Peyer's patch (tissue), 4 donors: Measurements from ENCODE around the gene ZNF518B. TPM values are rescaled to one million over a fixed set of nuclear protein-coding genes. Genes with fewer than 3 reads are reported as not detected.
A peak's percentile ranks its signal among the peaks of the same experiment; 100 is the strongest.

Source experiments
- DNase-seq, 3 donors: peaks; one replicate each; pipeline ENCODE4 v3.0.0-alpha.2; 2017 to 2019
- H3K27ac ChIP-seq, 4 donors: fragments of 200-600 bp; sonication (generic); one replicate each; pipeline ENCODE4 v1.5.1; 2016 to 2019
- H3K27me3 ChIP-seq, 2 donors: fragments of 200-600 bp; sonication (generic); one replicate each; pipeline ENCODE4 v1.5.1; 2019
- H3K36me3 ChIP-seq, 3 donors: fragments of 200-600 bp; sonication (generic); one replicate each; pipeline ENCODE4 v1.5.1; 2016 to 2019
- H3K4me1 ChIP-seq, 4 donors: fragments of 200-600 bp; sonication (generic); one replicate each; pipeline ENCODE4 v1.5.1; 2016 to 2019
- H3K4me3 ChIP-seq, 4 donors: fragments of 200-600 bp; sonication (generic); 1 replicate in 3 of 4; 2 replicates in 1 of 4; pipeline ENCODE4 v1.5.1; 2016 to 2019; ENCODE audit warnings: mild to moderate bottlenecking in 1 of 4
- H3K9me3 ChIP-seq, 4 donors: fragments of 200-600 bp; sonication (generic); one replicate each; pipeline ENCODE4 v1.5.1; 2016 to 2019; ENCODE audit warnings: mild to moderate bottlenecking in 1 of 4
- CTCF ChIP-seq, 6 experiments: fragments of 450-650 bp in 4 of 6; fragments of 200-600 bp in 2 of 6; sonication (generic) in 1 of 6; IDR thresholded peaks; one replicate each; pipeline ENCODE4 v1.5.1; 2017 to 2019; ENCODE audit warnings: antibody characterized with exemption in 6 of 6, mild to moderate bottlenecking in 3 of 6, moderate library complexity in 1 of 6
- POLR2A ChIP-seq, 2 donors: fragments of 450-650 bp; IDR thresholded peaks; one replicate each; pipeline ENCODE4 v1.5.1; 2017; ENCODE audit warnings: antibody characterized with exemption in 2 of 2, mild to moderate bottlenecking in 2 of 2, moderate library complexity in 2 of 2
- total RNA-seq, 4 donors: library from RNA; depleted of rRNA; stranded (reverse); fragments of >200 nt; gene quantifications; one replicate each; pipeline ENCODE4 v1.1.0, GENCODE V29; 2016

ZNF518B gene
- total RNA-seq, 4 donors from 2014 or later: 13.2 to 26.1 (median 19.7) TPM

- Histone ChIP-seq H3K27me3 (no peaks in the 10 kb centered on the region), H3K4me1 (no peaks in the 10 kb centered on the region), H3K36me3 (no peaks in the 10 kb centered on the region), H3K9me3 (no peaks in the 10 kb centered on the region), H3K4me3 (no peak overlapping the region), H3K27ac (no peak overlapping the region)
- DNase-seq: no peak
- TF ChIP-seq CTCF (IDR thresholded peaks at IDR 0.05) (no peak), POLR2A (IDR thresholded peaks at IDR 0.05) (no peak)
These were observed 21.4 kb upstream of the ZNF518B start for GRCh38 chr4:10478621-10479020.

GRCh38 chr4:10470505-10470904 lies 13.3 kb upstream of the ZNF518B start:
- Histone ChIP-seq H3K4me3 (no peak overlapping the region), H3K27me3 (no peaks in the 10 kb centered on the region), H3K27ac (no peak overlapping the region), H3K4me1 (no peaks in the 10 kb centered on the region), H3K9me3 (no peaks in the 10 kb centered on the region), H3K36me3 (no peaks in the 10 kb centered on the region)
- TF ChIP-seq POLR2A (IDR thresholded peaks at IDR 0.05) (no peak), CTCF (IDR thresholded peaks at IDR 0.05) (no peak)
- DNase-seq: no peak

- TF ChIP-seq CTCF (IDR thresholded peaks at IDR 0.05) (no peak), POLR2A (IDR thresholded peaks at IDR 0.05) (no peak)
- H3K4me3 ChIP-seq: no peak overlapping the region
- no peaks in the 10 kb centered on the region for H3K9me3 ChIP-seq
- no peak overlapping the region for H3K27ac ChIP-seq
- no peaks in the 10 kb centered on the region for H3K36me3 ChIP-seq
- no peaks in the 10 kb centered on the region for H3K27me3 ChIP-seq
- no peak for DNase-seq
- H3K4me1 ChIP-seq: peaks cover 0 to 6% (median 3%) of the 10 kb centered on the region in 4 donors
These were observed 8.9 kb upstream of the ZNF518B start for GRCh38 chr4:10466161-10466560.

- no peak for DNase-seq
- Histone ChIP-seq H3K9me3 (no peaks in the 10 kb centered on the region), H3K4me1 (peaks cover 0 to 10% (median 5%) of the 10 kb centered on the region in 4 donors), H3K27me3 (no peaks in the 10 kb centered on the region), H3K27ac (no peak overlapping the region), H3K4me3 (no peak overlapping the region), H3K36me3 (no peaks in the 10 kb centered on the region)
- TF ChIP-seq POLR2A (IDR thresholded peaks at IDR 0.05) (no peak), CTCF (IDR thresholded peaks at IDR 0.05) (no peak)
These were observed 5.7 kb upstream of the ZNF518B start for GRCh38 chr4:10462876-10463275.

- Histone ChIP-seq H3K4me1 (peaks cover 0 to 10% (median 5%) of the 10 kb centered on the region in 4 donors), H3K36me3 (no peaks in the 10 kb centered on the region), H3K27ac (no peak overlapping the region), H3K4me3 (peak overlapping the region in 3 of 4 donors; percentile 35 to 39 (median 39)), H3K27me3 (no peaks in the 10 kb centered on the region), H3K9me3 (no peaks in the 10 kb centered on the region)
- TF ChIP-seq POLR2A (IDR thresholded peaks at IDR 0.05) (no peak), CTCF (IDR thresholded peaks at IDR 0.05) (no peak)
- no peak for DNase-seq
These were observed 4.7 kb upstream of the ZNF518B start for GRCh38 chr4:10461850-10462400.
